B cell (primary cell): ENCODE results near the gene RNF223. TPM values are rescaled to one million over a fixed set of nuclear protein-coding genes. Genes with fewer than 3 reads are reported as not detected.

ENCODE experiments used
- ATAC-seq: fragments of 200-7000 bp; cut with Tn5 transposase; one replicate; pipeline ENCODE4 v1.10.0; 2021; ENCODE audit warnings: low read depth, mild to moderate bottlenecking, moderate number of reproducible peaks, moderate library complexity
- CTCF ChIA-PET: fragments of 350-600 bp; sonication (Branson Sonifier 250); formaldehyde crosslinking; loops from one replicate; lab custom pipeline; 2021; ENCODE audit warnings: antibody characterized with exemption, inconsistent platforms; lab: Charles Lee
- POLR2A ChIA-PET: fragments of 350-600 bp; sonication (Branson Sonifier 250); formaldehyde crosslinking; loops from one replicate; lab custom pipeline; 2021; ENCODE audit warnings: antibody characterized with exemption; lab: Charles Lee
- DNase-seq: peaks from one replicate; pipeline ENCODE4 v3.0.0; 2013
- H2AFZ ChIP-seq: 2 replicates; pipeline ENCODE4 v1.6.1; 2012; ENCODE audit warnings: mild to moderate bottlenecking, low read depth, low read length; ENCODE audit not compliant: insufficient read depth, poor library complexity, severe bottlenecking
- H3K27ac ChIP-seq, 2 donors: 1 replicate in 1 of 2; 2 replicates in 1 of 2; pipeline ENCODE4 v1.5.1; 2012 to 2013; ENCODE audit warnings: low read length in 2 of 2, mild to moderate bottlenecking in 2 of 2, moderate library complexity in 1 of 2
- H3K27me3 ChIP-seq, 4 experiments: fragments of 200-600 bp in 1 of 4; sonication (generic) in 1 of 4; replicated peaks in 1 of 4; 1 replicate in 2 of 4; 2 replicates in 2 of 4; pipeline versions ENCODE4 v1.6.1 to v1.7.0; 2013 to 2016; ENCODE audit warnings: low read length in 3 of 4, mild to moderate bottlenecking in 2 of 4, mixed read lengths in 1 of 4, moderate library complexity in 1 of 4; ENCODE audit not compliant: insufficient read depth in 4 of 4, control insufficient read depth in 3 of 4; ENCODE audit errors: control extremely low read depth in 1 of 4
- H3K36me3 ChIP-seq, 2 experiments: replicated peaks in 1 of 2; 1 replicate in 1 of 2; 2 replicates in 1 of 2; pipeline versions ENCODE4 v1.6.1 to v1.7.1; 2013; ENCODE audit warnings: low read length in 1 of 2; ENCODE audit not compliant: insufficient read depth in 2 of 2, control insufficient read depth in 1 of 2; ENCODE audit errors: control extremely low read depth in 1 of 2, extremely low read depth in 1 of 2
- H3K4me1 ChIP-seq, 2 donors: fragments of 200-600 bp in 1 of 2; sonication (generic) in 1 of 2; 1 replicate in 1 of 2; 2 replicates in 1 of 2; pipeline versions ENCODE4 v1.5.1 to v1.6.1; 2013 to 2017; ENCODE audit warnings: low read length in 2 of 2; ENCODE audit not compliant: control insufficient read depth in 2 of 2, insufficient read depth in 2 of 2
- H3K4me2 ChIP-seq: replicated peaks from 2 replicates; pipeline ENCODE3; 2012; ENCODE audit warnings: mild to moderate bottlenecking, low read depth, low read length; ENCODE audit not compliant: poor library complexity, severe bottlenecking
- H3K4me3 ChIP-seq, 5 experiments: fragments of 200-600 bp in 1 of 5; sonication (generic) in 1 of 5; 1 replicate in 3 of 5; 2 replicates in 2 of 5; pipeline versions ENCODE4 v1.5.1 to v1.7.0; 2011 to 2016; ENCODE audit warnings: low read length in 4 of 5, mild to moderate bottlenecking in 4 of 5, low read depth in 2 of 5, control low read depth in 1 of 5, moderate library complexity in 1 of 5; ENCODE audit not compliant: insufficient read depth in 1 of 5; ENCODE audit errors: control extremely low read depth in 1 of 5, extremely low read depth in 1 of 5
- H3K79me2 ChIP-seq: fragments of 200-600 bp; sonication (generic); one replicate; pipeline ENCODE4 v1.6.0; 2016; ENCODE audit warnings: low read length; ENCODE audit not compliant: control insufficient read depth, insufficient read depth
- H3K9ac ChIP-seq: fragments of 200-600 bp; sonication (generic); 2 replicates; pipeline ENCODE4 v1.6.1; 2017; ENCODE audit warnings: mild to moderate bottlenecking, low read length, moderate library complexity
- H3K9me3 ChIP-seq, 3 donors: one replicate each; pipeline versions ENCODE4 v1.6.1 to v1.7.1; 2013; ENCODE audit warnings: low read length in 2 of 3; ENCODE audit not compliant: control insufficient read depth in 2 of 3, insufficient read depth in 1 of 3; ENCODE audit errors: control extremely low read depth in 1 of 3
- H4K20me1 ChIP-seq: 2 replicates; pipeline ENCODE4 v1.6.0; 2012; ENCODE audit warnings: mild to moderate bottlenecking, low read length; ENCODE audit not compliant: insufficient read depth, control insufficient read depth, poor library complexity, severe bottlenecking
- H3K27ac Mint-ChIP-seq: one replicate; pipeline ENCODE4 v1.8.0; 2021; ENCODE audit warnings: mixed read lengths
- H3K27me3 Mint-ChIP-seq: one replicate; pipeline ENCODE4 v1.8.0; 2021; ENCODE audit warnings: mixed read lengths
- H3K4me1 Mint-ChIP-seq: one replicate; pipeline ENCODE4 v1.8.0; 2021; ENCODE audit warnings: mixed read lengths
- H3K4me3 Mint-ChIP-seq: one replicate; pipeline ENCODE4 v1.8.0; 2021; ENCODE audit warnings: mixed read lengths
- H3K9me3 Mint-ChIP-seq: one replicate; pipeline ENCODE4 v1.8.0; 2022; ENCODE audit warnings: mixed read lengths; ENCODE audit not compliant: insufficient read depth
- EZH2 ChIP-seq: IDR thresholded peaks from 2 replicates; pipeline ENCODE4 v1.6.1; 2012; ENCODE audit warnings: borderline replicate concordance, low read depth, mild to moderate bottlenecking, moderate library complexity, low read length; ENCODE audit not compliant: insufficient read depth, poor library complexity, severe bottlenecking
- WGBS: methylation state at CpG from one replicate; pipeline ENCODE4 v1.1.5; 2013; ENCODE audit warnings: missing lambda C conversion rate; ENCODE audit not compliant: insufficient coverage; 5-methylcytosine and 5-hydroxymethylcytosine counted together
- intact Hi-C: fragments of 100-400 bp; cut with micrococcal nuclease; formaldehyde crosslinking; loops from one replicate; pipeline ENCODE4 v1.10.0; 2022
- polyA plus RNA-seq: library from polyadenylated mRNA; depleted of rRNA; stranded (reverse); fragments of >200 nt; gene quantifications from 2 replicates; pipeline ENCODE4 v1.2.3, GENCODE V29; 2012
- total RNA-seq, 2 donors: library from RNA; stranded (reverse); fragments of 120-200 nt in 1 of 2; gene quantifications; 1 replicate in 1 of 2; 2 replicates in 1 of 2; pipeline versions ENCODE4 v1.2.3 to v1.2.4, GENCODE V29; 2013 to 2022
- TF ChIP-seq, protein P1 (sequence below): fragments of 200-600 bp; IDR thresholded peaks from one replicate; pipeline ENCODE4 v1.8.0; 2022; ENCODE audit warnings: antibody characterized with exemption, mild to moderate bottlenecking

Gene RNF223
- total and polyA plus RNA-seq, 2 donors (not counting 1 experiment from before 2014, with no cell fraction given) = not detected

DNA sequence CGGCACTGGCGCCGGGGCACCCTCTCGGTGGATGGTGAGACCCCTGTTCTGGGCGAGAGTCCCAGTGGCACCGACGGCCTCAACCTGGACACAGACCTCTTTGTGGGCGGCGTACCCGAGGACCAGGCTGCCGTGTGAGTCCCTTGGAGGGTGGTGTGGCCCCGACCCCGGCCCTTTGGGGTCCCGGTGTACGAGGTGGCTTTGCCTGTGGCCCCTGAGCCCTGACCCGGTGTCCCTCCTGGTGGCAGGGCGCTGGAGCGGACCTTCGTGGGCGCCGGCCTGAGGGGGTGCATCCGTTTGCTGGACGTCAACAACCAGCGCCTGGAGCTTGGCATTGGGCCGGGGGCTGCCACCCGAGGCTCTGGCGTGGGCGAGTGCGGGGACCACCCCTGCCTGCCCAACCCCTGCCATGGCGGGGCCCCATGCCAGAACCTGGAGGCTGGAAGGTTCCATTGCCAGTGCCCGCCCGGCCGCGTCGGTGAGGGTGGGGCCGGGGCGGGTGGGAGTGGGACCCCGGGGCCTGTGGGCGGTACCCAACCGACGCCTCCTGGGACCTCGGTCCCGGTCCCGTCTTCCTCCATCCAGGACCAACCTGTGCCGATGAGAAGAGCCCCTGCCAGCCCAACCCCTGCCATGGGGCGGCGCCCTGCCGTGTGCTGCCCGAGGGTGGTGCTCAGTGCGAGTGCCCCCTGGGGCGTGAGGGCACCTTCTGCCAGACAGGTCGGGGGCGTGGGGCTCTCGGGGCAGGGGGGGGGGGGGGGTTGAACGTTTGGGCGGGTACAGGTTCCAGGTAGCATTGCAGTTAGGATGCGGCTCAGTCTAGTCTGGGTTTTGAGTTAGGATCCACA is 24.6 kb downstream of the RNF223 start:
- no peak overlapping the region for H3K27ac Mint-ChIP-seq
- H3K4me3 Mint-ChIP-seq = no peak overlapping the region
- Histone ChIP-seq H2AFZ (no peak overlapping the region), H3K4me1 (no peaks in the 10 kb centered on the region), H3K4me2 (no peak overlapping the region), H3K36me3 (no peaks in the 10 kb centered on the region), H3K9ac (no peak overlapping the region), H3K27ac (no peak overlapping the region), H4K20me1 (no peaks in the 10 kb centered on the region), H3K9me3 (no peaks in the 10 kb centered on the region), H3K4me3 (no peak overlapping the region), H3K79me2 (no peaks in the 10 kb centered on the region), H3K27me3 (no peaks in the 10 kb centered on the region)
- ChIA-PET CTCF (interaction anchor here (1.3 kb wide), 1 partner anchor 9 kb away, joined by 3 read pairs; no protein-coding TSS in a partner anchor), POLR2A (no interaction called here)
- no peak for ATAC-seq
- DNase-seq = no peak
- peaks cover 4% of the 10 kb centered on the region for H3K4me1 Mint-ChIP-seq
- TF ChIP-seq EZH2 = no peak
- TF ChIP-seq, protein P1, sequence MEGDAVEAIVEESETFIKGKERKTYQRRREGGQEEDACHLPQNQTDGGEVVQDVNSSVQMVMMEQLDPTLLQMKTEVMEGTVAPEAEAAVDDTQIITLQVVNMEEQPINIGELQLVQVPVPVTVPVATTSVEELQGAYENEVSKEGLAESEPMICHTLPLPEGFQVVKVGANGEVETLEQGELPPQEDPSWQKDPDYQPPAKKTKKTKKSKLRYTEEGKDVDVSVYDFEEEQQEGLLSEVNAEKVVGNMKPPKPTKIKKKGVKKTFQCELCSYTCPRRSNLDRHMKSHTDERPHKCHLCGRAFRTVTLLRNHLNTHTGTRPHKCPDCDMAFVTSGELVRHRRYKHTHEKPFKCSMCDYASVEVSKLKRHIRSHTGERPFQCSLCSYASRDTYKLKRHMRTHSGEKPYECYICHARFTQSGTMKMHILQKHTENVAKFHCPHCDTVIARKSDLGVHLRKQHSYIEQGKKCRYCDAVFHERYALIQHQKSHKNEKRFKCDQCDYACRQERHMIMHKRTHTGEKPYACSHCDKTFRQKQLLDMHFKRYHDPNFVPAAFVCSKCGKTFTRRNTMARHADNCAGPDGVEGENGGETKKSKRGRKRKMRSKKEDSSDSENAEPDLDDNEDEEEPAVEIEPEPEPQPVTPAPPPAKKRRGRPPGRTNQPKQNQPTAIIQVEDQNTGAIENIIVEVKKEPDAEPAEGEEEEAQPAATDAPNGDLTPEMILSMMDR = no peak
- H3K9me3 Mint-ChIP-seq = no peaks in the 10 kb centered on the region
- no peaks in the 10 kb centered on the region for H3K27me3 Mint-ChIP-seq
- 88% methylated on average over 44 of the region's 57 CpGs for WGBS
- intact Hi-C loops = no loop called here

DNA sequence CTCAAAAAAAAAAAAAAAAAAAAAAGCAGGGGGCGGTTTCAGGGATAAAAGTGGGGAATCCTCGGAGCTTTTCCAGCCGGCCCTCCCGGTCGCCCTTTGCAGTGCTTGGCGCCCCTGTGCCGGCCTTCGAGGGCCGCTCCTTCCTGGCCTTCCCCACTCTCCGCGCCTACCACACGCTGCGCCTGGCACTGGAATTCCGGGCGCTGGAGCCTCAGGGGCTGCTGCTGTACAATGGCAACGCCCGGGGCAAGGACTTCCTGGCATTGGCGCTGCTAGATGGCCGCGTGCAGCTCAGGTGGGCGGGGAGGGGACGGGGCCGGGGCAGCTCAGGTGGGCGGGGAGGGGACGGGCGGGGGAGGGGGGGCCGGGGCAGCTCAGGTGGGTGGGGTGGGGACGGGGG is 25.3 kb downstream of the RNF223 start:
- no peak overlapping the region for H3K4me3 Mint-ChIP-seq
- H3K27me3 Mint-ChIP-seq = no peaks in the 10 kb centered on the region
- CTCF ChIA-PET = no interaction called here
- no peaks in the 10 kb centered on the region for H3K9me3 Mint-ChIP-seq
- whole genome bisulfite sequencing = over 99% methylated on average over 14 of the region's 28 CpGs
- H3K4me1 ChIP-seq = no peaks in the 10 kb centered on the region
- H3K9ac ChIP-seq = no peak overlapping the region
- no peak for DNase-seq
- H2AFZ ChIP-seq = no peak overlapping the region
- no peaks in the 10 kb centered on the region for H4K20me1 ChIP-seq
- H3K4me1 Mint-ChIP-seq = peaks cover 4% of the 10 kb centered on the region
- H3K4me3 ChIP-seq = no peak overlapping the region
- no peaks in the 10 kb centered on the region for H3K36me3 ChIP-seq
- no peak overlapping the region for H3K4me2 ChIP-seq
- H3K79me2 ChIP-seq = no peaks in the 10 kb centered on the region
- intact Hi-C loops = no loop called here
- no peaks in the 10 kb centered on the region for H3K9me3 ChIP-seq
- TF ChIP-seq, protein P1 = no peak
- TF ChIP-seq EZH2 = no peak
- H3K27me3 ChIP-seq = no peaks in the 10 kb centered on the region
- no peak overlapping the region for H3K27ac ChIP-seq
- POLR2A ChIA-PET = no interaction called here
- H3K27ac Mint-ChIP-seq = no peak overlapping the region
- no peak for ATAC-seq
